Stimulated activated CD8-positive, alpha-beta memory T cell treated with anti-CD3 and anti-CD28 coated beads, Interleukin-4, amount 100 ng/mL, for 1 hour (primary cell): ENCODE data around the gene DNAJC13.

Experiments
- DNase-seq, 2 donors: peaks; one replicate each; pipeline ENCODE4 v3.0.0-alpha.2; 2020; ENCODE audit warnings: low read depth in 2 of 2, low spot score in 1 of 2

Gene DNAJC13

GRCh38 chr3:132461544-132461943 is 44.2 kb downstream of the DNAJC13 start:
- DNase-seq = no peak

GRCh38 chr3:132464066-132464465 is 46.8 kb downstream of the DNAJC13 start:
- no peak for DNase-seq

- DNase-seq = no peak
Measured at GRCh38 chr3:132469326-132469725, 52.0 kb downstream of the DNAJC13 start.

GRCh38 chr3:132486099-132486498 is 68.8 kb downstream of the DNAJC13 start:
- no peak for DNase-seq

- no peak for DNase-seq
Measured at GRCh38 chr3:132488151-132488550, 70.8 kb downstream of the DNAJC13 start.

GRCh38 chr3:132499071-132499470 is 81.8 kb downstream of the DNAJC13 start:
- no peak for DNase-seq

- DNase-seq = no peak
Measured at GRCh38 chr3:132503559-132503958, 86.3 kb downstream of the DNAJC13 start.

GRCh38 chr3:132504375-132504933 is 87.2 kb downstream of the DNAJC13 start:
- DNase-seq = no peak

GRCh38 chr3:132507657-132508056 is 90.4 kb downstream of the DNAJC13 start:
- DNase-seq = no peak

GRCh38 chr3:132509096-132509495 is 91.8 kb downstream of the DNAJC13 start:
- DNase-seq = no peak

- DNase-seq = no peak
Measured at GRCh38 chr3:132509506-132509905, 92.2 kb downstream of the DNAJC13 start.

GRCh38 chr3:132513057-132513456 is 95.8 kb downstream of the DNAJC13 start:
- DNase-seq = no peak

- no peak for DNase-seq
Measured at GRCh38 chr3:132517311-132517710, 100.0 kb downstream of the DNAJC13 start.

- no peak for DNase-seq
Measured at GRCh38 chr3:132519914-132520313, 102.6 kb downstream of the DNAJC13 start.

GRCh38 chr3:132521901-132522300 is 104.6 kb downstream of the DNAJC13 start:
- DNase-seq = no peak

GRCh38 chr3:132522353-132522752 is 105.1 kb downstream of the DNAJC13 start:
- no peak for DNase-seq

GRCh38 chr3:132530624-132531023 is 113.3 kb downstream of the DNAJC13 start:
- no peak for DNase-seq

GRCh38 chr3:132535575-132536441 is 118.5 kb downstream of the DNAJC13 start:
- peak; percentile 6 to 11 for DNase-seq

- DNase-seq = no peak
Measured at GRCh38 chr3:132536442-132537153, 119.3 kb downstream of the DNAJC13 start.

GRCh38 chr3:132537297-132537696 is 120.0 kb downstream of the DNAJC13 start:
- no peak for DNase-seq

- DNase-seq = no peak
Measured at GRCh38 chr3:132538072-132538471, 120.8 kb downstream of the DNAJC13 start.

GRCh38 chr3:132539681-132540080 is 122.4 kb downstream of the DNAJC13 start:
- no peak for DNase-seq
